NCI-H69 (cell line): Measurements from ENCODE around the gene RAB31.

Experiments used
- DNase-seq: peaks from one replicate; lab custom pipeline; 2025; lab: John Stamatoyannopoulos, UW

The RAB31 gene

DNA sequence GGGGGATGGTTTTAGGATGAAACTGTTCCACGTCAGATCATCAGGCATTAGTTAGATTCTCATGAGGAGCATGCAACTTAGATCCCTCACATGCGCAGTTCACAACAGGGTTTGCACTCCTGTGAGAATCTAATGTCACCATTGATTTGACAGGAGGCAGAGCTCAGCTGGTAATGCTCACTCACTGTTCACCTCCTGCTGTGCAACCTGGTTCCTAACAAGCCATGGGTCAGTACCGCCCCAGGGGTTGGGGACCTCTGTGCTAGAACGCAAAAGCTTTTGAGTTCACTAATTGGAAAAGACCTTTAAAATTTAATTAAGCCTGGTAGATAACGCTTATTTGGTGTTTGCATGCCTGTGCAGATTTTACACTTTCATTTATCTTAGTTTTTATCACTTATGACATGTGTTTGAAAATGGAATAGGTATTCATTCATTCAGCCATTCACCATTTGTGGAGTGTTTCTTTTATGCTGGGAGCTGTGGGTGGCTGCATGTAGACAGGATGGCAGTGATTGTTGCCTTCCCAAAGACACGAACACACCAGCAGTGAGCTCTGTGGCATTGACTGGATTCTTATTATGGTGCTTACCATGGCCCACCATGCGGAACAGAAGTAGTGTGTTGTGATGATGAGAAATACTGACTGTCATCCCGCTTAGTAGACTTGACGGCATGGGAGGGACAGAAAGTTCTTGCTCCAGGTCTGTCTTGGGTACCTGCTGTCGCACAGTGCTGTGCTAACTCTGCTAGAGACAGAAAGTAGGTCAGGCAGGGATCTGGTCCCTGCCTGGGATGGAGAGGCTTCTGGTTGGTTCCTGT, 6.4 kb downstream of the RAB31 start:
- DNase-seq, result peak; percentile 65

DNA sequence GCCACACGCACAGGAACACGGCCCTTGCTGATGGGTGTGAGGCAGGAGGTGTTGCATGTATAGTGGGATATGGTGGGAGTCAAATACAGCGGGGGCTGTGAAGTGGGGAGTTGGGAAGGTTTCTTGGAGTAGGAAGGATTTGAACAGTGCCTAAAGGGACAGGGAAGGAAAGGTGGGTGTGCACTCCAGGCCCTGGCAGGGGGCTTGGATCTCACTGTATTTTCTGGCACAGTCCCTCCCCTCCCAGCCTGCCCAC, 6.9 kb downstream of the RAB31 start:
- no peak for DNase-seq

DNA sequence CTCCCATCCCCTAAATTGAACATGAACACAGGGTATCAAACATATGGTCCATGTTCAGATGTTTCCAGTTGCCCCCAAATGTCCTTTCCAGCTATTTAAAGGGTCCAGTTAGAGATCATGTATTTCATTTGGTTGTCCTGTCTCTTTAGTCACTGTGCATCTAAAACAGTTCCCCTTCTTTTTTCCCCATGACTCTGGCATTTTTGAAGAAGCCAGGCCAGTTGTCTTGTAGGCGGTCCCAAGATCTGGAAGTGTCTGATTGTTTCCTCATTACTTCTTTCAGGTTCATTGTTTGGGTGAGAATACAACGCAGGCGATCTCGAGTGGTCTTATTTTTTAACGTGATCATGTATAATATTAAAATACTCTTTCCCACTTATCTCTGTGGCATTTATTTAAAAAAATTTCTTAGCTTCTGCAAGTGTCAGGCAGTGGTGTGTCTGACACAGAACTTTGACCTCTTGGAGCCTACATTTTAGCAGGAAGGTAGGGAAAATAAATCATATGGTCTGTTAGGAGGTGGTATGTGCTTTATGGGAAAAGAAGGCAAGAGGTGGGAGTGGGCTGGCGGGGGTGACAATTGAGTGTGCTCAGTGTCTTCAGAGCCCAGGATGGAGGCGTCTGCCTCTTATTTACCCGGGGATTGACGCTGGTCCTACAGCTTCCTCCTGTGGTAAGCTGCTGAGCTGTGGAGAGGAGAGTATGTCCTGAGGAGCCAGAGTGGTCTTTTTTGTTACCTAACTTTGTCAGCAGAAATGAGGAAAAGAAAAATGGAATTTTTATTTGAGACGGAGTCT, 8.1 kb downstream of the RAB31 start:
- no peak for DNase-seq

DNA sequence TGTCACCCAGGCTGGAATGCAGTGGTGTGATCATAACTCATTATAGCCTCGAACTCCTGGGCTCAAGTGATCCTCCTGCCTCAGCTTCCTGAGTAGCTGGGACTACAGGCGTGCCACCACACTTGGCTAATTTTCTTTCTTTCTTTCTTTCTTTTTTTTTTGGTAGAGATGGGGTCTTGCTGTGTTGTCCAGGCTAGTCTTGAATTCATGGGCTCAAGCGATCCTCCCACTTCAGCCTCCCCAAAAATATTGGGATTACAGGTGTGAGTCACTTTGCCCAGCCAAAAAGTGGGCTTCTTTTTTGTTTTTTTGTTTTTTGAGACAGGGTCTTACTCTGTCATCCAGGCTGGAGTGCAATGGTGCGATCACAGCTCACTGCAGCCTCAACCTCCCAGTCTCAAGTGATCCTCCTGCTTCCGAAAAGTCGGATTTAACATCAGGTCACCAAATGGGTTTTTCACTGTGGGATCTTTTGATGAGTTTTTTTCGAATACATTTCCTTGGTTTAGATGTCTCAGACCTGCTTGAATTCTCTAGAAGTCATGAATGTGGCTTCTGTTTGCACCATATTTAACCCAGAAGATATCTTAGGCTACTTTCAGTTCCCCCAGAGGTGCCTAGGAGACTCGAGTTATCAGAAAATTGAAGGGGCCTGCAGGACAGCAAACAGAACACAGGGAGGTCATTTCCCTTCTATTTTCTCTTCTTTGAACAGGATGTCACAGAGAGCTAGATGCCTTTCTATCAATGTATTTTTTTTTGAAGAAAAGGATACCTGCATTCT, 8.9 kb downstream of the RAB31 start:
- no peak for DNase-seq

DNA sequence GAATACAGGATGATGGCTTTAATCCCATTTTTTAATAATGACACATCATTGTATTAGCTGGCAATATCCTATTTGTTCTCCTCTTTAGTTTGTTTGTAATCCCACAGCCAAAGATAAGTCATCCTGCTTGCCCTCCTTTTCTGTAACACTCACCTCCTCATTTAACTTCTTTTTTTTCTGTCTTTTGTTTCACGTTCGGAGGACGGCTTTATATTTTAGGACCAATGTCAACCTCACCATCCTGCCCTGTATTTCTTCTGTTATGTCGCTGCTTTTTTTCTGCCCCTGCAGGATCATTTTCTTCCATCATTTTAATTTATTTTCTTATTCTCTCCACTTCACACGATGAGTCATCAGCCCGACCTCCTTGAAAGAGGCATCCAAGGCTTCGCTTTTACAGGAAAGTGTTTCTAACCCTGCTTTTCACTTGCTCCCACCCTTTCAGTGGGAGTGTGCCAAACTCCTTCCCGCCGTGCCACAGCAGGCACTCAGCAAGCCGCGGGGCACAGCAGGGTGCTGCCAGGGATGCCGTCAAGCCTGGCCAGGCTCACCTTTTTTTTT, 11.4 kb downstream of the RAB31 start:
- DNase-seq, result peak; percentile 96

DNA sequence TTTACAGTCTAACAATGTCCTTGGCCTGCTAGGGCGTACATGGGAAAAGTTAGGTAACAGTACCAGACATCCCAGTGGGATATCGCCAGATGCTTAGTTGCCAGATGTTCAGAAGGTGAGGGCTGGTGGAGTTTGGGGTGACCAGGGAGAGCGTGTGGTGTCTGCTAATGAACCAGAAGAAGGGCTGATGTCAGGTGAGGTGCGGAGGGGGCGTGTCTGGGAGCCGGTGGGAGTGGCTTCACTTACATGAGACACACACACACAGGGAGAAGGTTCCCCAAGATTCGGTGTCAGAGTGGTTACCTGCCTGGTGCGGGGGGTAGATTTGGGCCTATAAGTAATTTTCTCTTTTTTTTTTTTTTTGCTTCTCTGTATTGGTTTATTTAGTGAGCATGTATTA, 12.2 kb downstream of the RAB31 start:
- peak; percentile 47 for DNase-seq

DNA sequence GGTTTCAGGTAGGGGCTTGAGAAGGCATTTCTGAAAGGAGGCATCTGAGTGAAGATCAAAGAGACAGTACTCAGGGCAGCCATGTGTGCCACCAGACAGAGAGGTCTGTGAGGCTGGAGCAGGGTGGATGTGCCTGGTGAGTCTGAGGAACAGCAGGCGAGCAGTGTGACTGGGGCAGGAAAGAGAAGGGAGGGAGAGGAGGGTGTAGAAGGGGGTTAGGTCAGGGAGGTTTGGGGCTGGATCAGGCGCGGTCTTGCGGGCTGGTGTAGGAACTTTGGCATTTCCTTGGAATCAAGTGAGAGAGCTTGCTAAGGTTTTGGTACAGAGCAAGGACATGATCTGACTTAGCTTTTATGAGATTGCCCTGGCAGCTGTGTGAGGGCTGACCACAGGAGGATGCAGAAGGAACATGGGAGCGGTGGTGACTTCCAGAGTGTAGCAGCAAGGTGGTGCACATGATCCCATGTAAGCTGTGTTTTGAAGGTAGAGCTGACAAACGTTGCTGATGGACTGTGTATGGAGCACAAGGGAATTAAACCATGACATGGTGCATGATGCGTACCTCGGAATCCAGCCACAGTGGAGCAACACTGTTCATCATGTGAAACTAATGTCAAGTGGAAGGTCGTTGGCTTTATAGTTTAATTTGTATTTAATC, 13.9 kb downstream of the RAB31 start:
- DNase-seq, result peak; percentile 34

DNA sequence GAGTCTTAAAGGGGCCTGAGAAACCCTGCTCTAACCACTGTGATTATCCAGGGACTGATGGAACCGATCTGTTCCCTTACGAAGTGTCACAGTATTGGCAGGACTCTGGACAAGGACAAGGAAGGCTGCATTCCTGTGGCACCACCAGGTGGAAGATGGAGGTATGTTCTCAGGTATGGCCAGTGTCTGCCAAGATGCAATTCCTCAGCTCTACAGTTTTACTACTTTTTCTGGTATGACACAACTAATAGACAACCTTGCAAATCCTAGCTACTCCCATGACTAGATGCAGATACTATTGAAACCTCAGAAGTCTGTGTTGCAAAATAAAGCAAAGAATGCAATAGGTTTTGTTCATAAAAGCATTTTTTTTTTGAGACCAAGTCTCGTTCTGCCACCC, 14.6 kb downstream of the RAB31 start:
- DNase-seq, result peak; percentile 78

DNA sequence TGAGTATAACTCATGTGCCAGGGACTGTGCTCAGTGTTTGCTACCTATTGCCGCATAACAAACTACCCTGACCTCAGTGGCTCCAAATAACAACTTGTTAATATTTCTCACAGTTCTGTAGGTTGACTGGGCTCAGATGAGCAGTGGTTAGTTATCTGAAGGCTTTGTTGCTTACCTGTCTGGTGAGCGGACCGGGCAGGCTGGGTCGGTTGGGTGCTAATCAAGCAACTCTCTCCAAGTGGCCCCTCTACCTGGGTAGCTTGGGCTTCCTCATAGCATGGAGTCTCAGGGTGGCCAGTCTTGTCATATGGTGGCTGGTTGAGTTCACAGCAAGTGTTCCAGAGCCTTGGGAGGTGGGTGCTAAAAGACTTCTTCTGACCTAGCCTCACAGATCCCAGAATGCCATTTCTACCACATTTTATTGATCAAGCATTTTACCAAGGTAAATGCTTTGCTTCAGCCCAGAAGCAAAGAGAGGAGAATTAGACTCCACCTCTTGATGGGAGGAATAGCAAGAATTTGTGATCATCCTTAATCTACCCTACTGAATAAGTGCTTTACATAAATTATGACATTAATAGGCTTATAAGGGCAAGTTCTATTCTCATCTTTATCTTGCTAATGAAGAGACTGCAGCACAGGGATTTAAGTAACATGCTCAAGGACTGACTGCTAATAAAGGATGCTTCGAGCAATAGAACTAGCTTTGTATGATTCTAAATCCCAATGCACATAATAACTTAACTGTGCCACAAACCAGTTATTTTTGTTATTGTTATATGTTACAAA, 16.9 kb downstream of the RAB31 start:
- no peak for DNase-seq

DNA sequence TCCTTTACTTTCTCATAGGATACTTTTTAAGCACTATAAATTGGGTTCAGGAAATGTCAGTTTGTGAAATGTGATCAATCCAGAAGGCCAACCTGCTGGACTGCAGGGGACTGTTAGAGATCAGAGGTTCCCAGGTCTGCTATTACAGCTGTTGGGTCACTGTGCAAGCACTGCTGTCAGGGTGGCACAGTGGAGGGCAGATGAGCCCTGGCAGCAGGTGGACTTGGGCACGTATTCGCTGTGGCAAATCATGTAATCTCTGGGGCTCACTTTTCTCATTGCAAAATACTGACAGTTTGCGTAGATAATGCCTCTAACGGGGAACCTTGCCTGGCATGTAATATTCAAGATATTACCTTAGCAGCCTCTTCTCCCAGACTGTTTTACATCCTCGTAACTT, 18.1 kb downstream of the RAB31 start:
- DNase-seq, result peak; percentile 35

DNA sequence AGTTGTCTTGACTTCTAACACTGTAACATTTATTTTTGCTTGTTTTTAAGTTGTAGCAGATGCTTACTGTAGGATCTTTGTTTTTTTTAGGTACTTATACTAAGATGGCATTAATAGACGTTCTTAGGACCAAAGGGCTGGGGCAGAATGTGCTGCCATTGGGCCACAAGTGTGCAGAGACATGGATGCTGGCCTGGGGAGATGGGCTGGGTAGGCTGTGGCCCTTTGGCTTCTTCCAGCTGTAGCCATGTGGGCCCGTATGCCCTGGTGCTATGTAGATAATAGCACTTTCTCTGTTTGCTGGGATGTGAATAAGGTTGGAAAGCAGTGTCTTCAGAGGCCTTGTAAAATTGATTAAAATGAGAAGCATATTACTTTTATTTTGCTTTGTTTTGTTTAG, 18.8 kb downstream of the RAB31 start:
- DNase-seq, result no peak

DNA sequence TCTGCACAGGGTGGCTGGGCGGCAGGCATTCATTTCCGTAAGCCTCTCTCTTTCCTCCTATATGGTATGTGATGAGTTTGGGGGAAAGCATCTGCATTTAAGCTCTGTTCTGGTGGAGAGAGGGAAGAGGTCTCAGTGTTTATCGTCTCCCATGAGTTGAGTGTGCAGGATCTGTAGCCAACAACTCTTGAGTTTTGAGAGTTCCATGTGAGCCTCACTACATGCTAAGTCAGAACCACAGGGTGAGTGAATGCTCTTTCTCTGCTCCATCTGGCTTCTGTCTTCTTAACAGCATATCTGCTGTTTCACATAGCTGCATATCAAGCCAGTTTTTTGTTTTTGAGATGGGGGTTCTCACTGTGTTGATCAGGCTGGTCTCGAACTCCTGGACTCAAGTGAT, 22.7 kb downstream of the RAB31 start:
- no peak for DNase-seq

DNA sequence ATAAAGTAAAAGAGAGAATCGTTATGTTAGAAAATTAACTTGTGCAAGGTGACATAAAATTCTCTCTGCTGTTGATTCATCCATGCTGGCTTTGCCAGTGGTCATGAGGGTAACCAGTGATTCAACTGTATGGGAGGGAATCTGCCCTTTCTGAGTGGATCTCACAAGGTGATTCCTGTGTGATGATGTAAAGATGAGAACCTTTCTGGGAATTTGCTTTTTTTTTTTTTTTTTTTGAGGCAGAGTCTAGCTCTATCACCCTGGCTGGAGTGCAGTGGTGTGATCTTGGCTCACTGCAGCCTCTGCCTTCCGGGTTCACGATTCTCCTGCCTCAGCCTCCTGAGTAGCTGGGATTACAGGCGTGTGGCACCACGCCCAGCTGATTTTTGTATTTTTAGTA, 23.3 kb downstream of the RAB31 start:
- no peak for DNase-seq

DNA sequence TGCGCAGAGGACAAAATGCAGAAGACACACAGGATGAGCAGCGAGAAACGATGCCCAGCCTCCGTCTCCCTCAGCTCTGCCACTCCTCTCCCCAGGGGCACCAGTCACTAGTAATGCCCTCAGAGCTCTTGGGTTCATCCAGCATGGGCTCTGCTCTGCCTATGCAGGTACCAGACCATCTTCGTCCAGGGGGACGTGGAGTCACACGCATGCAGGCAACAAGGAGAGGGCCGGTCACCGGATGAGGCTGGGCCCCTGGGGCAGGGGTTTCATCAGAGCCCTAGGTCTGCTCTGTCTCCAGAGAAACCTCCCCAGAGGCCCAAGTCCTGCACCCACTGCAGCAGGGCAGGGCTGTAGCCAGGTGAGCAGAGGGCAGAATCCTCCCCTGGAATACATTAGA, 23.9 kb downstream of the RAB31 start:
- no peak for DNase-seq

DNA sequence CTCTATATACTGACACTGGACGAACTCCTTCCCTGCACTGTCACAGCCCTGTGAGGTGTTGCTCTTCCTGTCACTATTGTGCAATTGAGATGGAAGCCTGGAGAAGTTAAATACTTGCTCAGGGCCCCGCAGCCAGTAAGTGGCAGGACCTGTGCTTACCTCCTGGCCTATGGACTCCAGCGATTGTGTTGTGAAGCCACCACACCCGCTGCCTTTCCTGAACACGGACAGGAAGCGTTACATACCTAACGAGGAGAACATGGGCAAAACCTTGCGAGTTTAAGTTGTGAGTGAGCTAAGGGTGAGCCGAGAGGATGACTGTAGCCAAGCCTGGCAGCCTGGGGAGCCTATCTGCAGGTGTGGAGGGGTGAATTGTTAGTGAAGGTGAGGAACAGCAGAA, 26.1 kb downstream of the RAB31 start:
- DNase-seq, result peak; percentile 73

DNA sequence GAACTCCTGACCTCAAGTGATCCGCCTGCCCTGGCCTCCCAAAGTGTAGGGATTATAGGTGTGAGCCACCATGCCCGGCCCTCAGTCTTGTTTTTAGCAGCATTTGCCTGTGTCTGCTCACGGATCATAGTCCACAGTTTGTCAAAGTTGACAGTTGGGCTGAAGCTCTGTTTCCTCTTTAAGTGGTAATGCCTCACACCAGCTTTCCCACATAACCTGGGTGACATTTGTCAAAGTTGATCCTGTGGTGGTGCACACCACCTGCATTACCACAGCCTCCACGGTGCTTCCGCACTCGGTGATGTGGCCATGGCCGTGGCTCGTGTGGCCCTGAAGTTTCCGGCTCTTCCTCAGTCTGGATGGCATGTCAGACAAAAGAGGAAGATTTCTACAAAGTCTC, 27.1 kb downstream of the RAB31 start:
- no peak for DNase-seq

DNA sequence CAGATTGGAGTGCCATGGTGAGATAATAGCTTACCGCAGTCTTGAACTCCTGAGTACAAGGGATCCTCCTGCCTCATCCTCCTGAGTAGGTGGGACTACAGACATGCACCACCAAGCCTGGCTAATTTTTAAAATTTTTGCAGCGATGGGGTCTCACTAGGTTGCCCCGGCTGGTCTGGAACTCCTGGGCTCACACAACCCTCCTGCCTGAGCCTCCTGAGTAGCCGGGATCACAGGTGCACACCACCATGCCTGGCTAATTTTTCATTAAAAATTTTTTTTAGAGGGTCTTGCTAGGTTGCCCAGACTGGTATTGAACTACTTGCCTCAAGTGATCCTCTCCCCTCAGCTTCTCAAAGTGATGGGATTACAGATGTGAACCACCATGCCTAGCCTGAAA, 27.8 kb downstream of the RAB31 start:
- no peak for DNase-seq

DNA sequence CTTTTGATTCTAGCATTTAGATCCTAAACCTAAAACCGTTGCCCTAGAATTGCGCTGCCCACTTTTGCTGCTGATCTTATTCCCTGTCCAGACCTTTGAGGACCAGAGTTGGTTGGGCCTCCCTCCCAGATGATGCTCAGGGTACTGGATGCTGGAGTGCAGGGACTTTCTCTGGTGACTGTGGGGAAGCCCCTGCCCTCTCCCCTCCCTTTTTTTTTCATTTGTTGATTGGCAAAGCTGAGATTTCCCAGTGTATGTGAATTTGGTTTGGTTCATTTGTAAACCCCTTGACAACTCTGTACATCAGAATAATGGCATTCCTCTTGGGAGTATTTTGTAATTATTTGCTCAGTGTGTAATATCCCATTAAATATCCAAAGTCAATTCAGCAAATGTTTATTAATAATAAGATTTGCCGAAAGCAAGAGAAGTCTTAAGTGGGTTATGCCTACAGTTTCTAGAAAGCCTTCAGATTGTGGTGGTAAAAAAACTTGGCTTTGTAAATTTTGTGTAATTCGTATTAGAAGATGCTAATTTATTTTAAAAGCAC, 28.3 kb downstream of the RAB31 start:
- peak; percentile 65 for DNase-seq

DNA sequence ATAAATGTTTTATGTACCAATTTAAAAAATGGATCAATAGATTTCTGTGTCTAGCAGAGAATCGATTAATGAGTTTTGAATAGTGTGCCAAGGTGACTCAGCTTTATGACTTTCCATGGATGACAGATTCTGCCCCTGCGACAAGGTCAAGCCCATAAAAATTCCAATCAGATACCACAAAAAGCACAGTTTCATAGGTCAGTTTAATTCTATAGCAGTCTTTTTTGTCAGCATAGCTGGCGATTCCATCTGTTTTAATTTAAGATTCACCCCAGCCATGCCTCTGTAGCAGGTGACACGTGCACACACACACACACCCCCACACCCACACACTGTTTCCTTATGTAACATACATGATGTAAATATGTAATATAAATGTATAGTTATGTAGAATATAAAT, 28.9 kb downstream of the RAB31 start:
- peak; percentile 96 for DNase-seq

DNA sequence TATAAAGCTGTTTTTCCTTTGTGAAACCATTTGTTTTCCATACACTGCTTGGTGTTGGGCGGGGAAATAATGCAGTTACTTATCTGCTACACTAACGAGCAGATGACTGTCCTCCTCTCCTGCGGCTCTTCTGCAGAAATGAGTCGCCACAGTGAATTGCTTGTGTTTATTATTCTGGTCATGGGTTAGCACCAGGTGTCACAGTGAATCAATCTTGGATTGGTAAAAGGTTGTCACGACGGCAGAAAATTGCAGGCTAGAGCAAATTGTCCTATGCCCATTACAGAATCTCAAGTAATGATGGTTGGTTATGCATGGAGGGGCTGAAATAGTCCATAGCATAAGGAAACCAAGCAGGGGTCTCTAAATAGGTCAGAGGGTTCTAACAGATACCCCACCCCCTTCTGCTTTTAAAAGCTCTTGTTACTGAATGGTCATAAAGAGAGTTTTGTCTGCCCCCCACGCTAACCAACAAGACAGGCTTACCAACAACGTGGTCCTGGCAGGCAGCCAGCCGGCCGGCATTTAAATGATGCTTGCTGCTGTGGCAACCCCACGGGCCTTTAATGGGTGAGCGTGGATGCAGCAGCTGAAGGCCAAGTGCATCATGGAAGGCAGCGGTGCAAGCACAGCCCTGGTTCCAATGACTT, 29.5 kb downstream of the RAB31 start:
- DNase-seq, result peak; percentile 100
